OCI-LY1 (cell line): ENCODE results near the gene C11orf58.

ENCODE experiments used
- H2AFZ ChIP-seq: fragments of 200-600 bp; sonication (generic), shearing (Covaris generic); 2 replicates; pipeline ENCODE4 v1.6.0; 2014; ENCODE audit warnings: antibody characterized with exemption, mild to moderate bottlenecking, low read length
- H3F3A ChIP-seq: fragments of 200-600 bp; sonication (generic), shearing (Covaris generic); 2 replicates; pipeline ENCODE4 v1.6.0; 2014; ENCODE audit warnings: mild to moderate bottlenecking, antibody characterized with exemption, low read length, moderate library complexity; ENCODE audit not compliant: insufficient read depth
- H3K27ac ChIP-seq: fragments of 200-600 bp; sonication (generic); 2 replicates; pipeline ENCODE4 v1.5.1; 2014; ENCODE audit warnings: low read length, mixed run types, mild to moderate bottlenecking, low read depth; ENCODE audit not compliant: poor library complexity, severe bottlenecking
- H3K27me3 ChIP-seq: fragments of 200-600 bp; sonication (generic); 2 replicates; pipeline ENCODE4 v1.6.0; 2014; ENCODE audit warnings: antibody characterized with exemption, mild to moderate bottlenecking, low read length, moderate library complexity; ENCODE audit not compliant: insufficient read depth
- H3K36me3 ChIP-seq: fragments of 200-600 bp; sonication (generic); 2 replicates; pipeline ENCODE4 v1.6.1; 2014; ENCODE audit warnings: mild to moderate bottlenecking, antibody characterized with exemption, low read length, moderate library complexity, mixed read lengths; ENCODE audit not compliant: insufficient read depth
- H3K4me1 ChIP-seq: fragments of 200-600 bp; sonication (generic); 2 replicates; pipeline ENCODE4 v1.5.1; 2014; ENCODE audit warnings: mild to moderate bottlenecking, low read length, moderate library complexity; ENCODE audit not compliant: insufficient read depth, severe bottlenecking
- H3K4me2 ChIP-seq: fragments of 200-600 bp; sonication (generic), shearing (Covaris generic); 2 replicates; pipeline ENCODE4 v1.6.1; 2014; ENCODE audit warnings: low read length
- H3K4me3 ChIP-seq: fragments of 200-600 bp; sonication (generic); 2 replicates; pipeline ENCODE4 v1.5.1; 2014; ENCODE audit warnings: low read length, low read depth, mild to moderate bottlenecking, mixed read lengths; ENCODE audit not compliant: poor library complexity, severe bottlenecking
- H3K79me2 ChIP-seq: fragments of 200-600 bp; shearing (Covaris generic); 2 replicates; pipeline ENCODE4 v1.6.1; 2016; ENCODE audit warnings: mixed run types, low read length, mixed read lengths; ENCODE audit not compliant: insufficient read depth
- H3K9ac ChIP-seq: fragments of 200-600 bp; sonication (generic), shearing (Covaris generic); 2 replicates; pipeline ENCODE4 v1.6.1; 2014; ENCODE audit warnings: mild to moderate bottlenecking, low read length, mixed read lengths
- H3K9me2 ChIP-seq: fragments of 200-600 bp; sonication (generic), shearing (Covaris generic); 2 replicates; pipeline ENCODE4 v1.6.1; 2014; ENCODE audit warnings: low read depth, mild to moderate bottlenecking, low read length, mixed read lengths
- H3K9me3 ChIP-seq: fragments of 200-600 bp; shearing (Covaris generic); 2 replicates; pipeline ENCODE4 v1.6.1; 2014; ENCODE audit warnings: low read length, mixed read lengths
- H4K20me1 ChIP-seq: fragments of 200-600 bp; sonication (generic), shearing (Covaris generic); 2 replicates; pipeline ENCODE4 v1.6.0; 2016; ENCODE audit warnings: mild to moderate bottlenecking, low read length; ENCODE audit not compliant: insufficient read depth
- EZH2 ChIP-seq: fragments of 200-600 bp; sonication (generic), shearing (Covaris generic); IDR thresholded peaks from 2 replicates; pipeline ENCODE4 v1.8.0; 2017; ENCODE audit warnings: borderline replicate concordance, mixed run types, mild to moderate bottlenecking, antibody characterized with exemption, low read length, moderate library complexity, mixed read lengths
- TF ChIP-seq, protein P1 (sequence below): fragments of 200-600 bp; sonication (generic), shearing (Covaris generic); IDR thresholded peaks from 2 replicates; pipeline ENCODE4 v1.5.1; 2017; ENCODE audit warnings: mild to moderate bottlenecking, antibody characterized with exemption, low read length, moderate library complexity, mixed read lengths

The C11orf58 gene

DNA sequence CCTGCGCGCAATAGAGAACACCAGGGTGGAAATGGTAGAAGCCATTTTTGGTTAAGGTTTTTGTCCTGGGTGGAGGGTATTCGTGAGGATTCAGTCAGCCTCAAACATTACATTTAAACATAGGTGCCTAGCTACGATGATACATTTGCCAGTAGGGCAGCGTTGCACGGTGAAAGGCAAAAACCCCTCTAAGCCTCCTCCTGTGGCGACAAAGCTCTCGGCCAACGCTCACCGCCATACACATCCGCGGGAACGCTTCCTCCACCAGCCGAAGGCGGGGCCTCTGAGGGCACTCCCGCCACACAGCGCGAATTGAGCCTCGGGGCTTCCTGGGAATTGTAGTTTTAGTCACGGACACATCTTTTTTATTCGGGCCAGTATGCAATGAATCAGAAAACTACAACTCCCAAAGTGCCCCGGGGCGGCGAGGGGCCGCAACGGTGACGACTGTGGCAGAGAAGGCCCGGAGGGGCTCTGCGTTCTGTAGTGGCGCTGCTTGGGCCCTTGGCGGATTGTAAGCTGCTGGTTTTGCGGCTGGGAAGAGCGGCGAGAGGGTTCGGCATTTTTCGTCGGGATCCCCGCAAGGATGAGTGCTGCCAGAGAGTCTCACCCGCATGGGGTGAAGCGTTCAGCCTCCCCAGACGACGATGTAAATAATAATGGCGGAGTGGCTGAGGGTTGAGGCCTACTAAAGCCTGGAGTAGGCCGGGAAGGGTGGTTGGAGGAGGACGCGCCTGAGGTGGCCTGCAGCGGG is at the start of gene C11orf58:
Gene C11orf58, plus strand, starts transcription at position 455 of the 754 bp plus-strand sequence. Its CDS starts 132 bp downstream, at position 587.
- Histone ChIP-seq H3F3A (no peaks in the 10 kb centered on the region), H3K9me2 (no peaks in the 10 kb centered on the region), H3K36me3 (peaks cover 28% of the 10 kb centered on the region), H4K20me1 (no peaks in the 10 kb centered on the region), H2AFZ (peak within 1 kb of the TSS; percentile 19; the same call in 1 of the 2 replicates), H3K9me3 (no peaks in the 10 kb centered on the region), H3K9ac (peak within 1 kb of the TSS; percentile 87), H3K4me3 (peak within 1 kb of the TSS; percentile 77), H3K27me3 (no peaks in the 10 kb centered on the region), H3K4me1 (peaks cover 31% of the 10 kb centered on the region), H3K4me2 (peak within 1 kb of the TSS; percentile 84), H3K27ac (peak within 1 kb of the TSS; percentile 61), H3K79me2 (peaks cover 47% of the 10 kb centered on the region)
- TF ChIP-seq, protein P1, sequence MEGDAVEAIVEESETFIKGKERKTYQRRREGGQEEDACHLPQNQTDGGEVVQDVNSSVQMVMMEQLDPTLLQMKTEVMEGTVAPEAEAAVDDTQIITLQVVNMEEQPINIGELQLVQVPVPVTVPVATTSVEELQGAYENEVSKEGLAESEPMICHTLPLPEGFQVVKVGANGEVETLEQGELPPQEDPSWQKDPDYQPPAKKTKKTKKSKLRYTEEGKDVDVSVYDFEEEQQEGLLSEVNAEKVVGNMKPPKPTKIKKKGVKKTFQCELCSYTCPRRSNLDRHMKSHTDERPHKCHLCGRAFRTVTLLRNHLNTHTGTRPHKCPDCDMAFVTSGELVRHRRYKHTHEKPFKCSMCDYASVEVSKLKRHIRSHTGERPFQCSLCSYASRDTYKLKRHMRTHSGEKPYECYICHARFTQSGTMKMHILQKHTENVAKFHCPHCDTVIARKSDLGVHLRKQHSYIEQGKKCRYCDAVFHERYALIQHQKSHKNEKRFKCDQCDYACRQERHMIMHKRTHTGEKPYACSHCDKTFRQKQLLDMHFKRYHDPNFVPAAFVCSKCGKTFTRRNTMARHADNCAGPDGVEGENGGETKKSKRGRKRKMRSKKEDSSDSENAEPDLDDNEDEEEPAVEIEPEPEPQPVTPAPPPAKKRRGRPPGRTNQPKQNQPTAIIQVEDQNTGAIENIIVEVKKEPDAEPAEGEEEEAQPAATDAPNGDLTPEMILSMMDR: no peak
- no peak for TF ChIP-seq EZH2

DNA sequence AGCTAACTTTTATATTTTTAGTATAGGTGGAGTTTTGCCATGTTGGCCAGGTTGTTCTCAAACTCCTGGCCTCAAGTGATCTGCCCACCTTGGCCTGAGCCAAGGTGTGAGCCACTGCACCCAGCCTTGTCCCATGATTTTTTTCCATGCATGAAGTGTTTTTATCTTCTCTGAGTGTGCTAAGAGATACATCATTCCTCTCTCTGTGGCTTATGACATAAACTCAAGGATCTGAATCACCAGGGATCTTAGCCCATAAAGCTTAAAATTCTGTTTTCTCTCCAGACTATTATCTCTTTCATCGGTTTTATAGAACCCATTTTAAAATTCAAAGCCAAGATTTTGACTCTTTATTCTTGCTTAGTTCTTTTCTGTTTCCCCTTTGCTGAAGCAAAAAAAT is 48.4 kb upstream of the C11orf58 start:
- H3K4me3 ChIP-seq: no peak overlapping the region
- no peaks in the 10 kb centered on the region for H3K9me3 ChIP-seq
- H3K9ac ChIP-seq: no peak overlapping the region
- TF ChIP-seq EZH2: no peak
- TF ChIP-seq, protein P1: no peak
- H3K36me3 ChIP-seq: no peaks in the 10 kb centered on the region
- H3K9me2 ChIP-seq: no peaks in the 10 kb centered on the region
- no peaks in the 10 kb centered on the region for H3K27me3 ChIP-seq
- no peaks in the 10 kb centered on the region for H3K4me1 ChIP-seq
- H3K4me2 ChIP-seq: no peak overlapping the region
- no peak overlapping the region for H2AFZ ChIP-seq
- no peaks in the 10 kb centered on the region for H4K20me1 ChIP-seq
- H3K79me2 ChIP-seq: no peaks in the 10 kb centered on the region
- no peak overlapping the region for H3K27ac ChIP-seq
- H3F3A ChIP-seq: no peaks in the 10 kb centered on the region

DNA sequence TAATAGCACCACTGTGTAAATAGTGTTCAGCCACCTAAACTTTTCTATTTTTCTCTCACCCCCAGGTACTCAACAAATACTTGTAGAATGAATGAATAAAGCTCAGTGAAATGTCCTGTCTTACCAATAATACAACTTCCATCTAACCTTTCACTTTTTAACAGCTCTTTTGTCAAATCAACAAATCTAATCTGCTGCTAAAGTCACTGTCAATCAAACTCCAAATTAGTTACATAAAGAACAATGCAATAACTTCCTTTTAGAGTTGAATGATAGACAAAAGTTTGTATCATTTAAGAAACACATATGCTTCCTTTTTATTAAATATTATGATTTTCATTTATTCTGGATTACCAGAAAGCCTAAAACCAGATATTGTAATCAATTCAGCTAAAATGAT is 34.7 kb upstream of the C11orf58 start:
- Histone ChIP-seq H3K4me1 (no peaks in the 10 kb centered on the region), H4K20me1 (no peaks in the 10 kb centered on the region), H3K79me2 (no peaks in the 10 kb centered on the region), H2AFZ (no peak overlapping the region), H3K9me2 (no peaks in the 10 kb centered on the region), H3K27me3 (no peaks in the 10 kb centered on the region), H3K4me3 (no peak overlapping the region), H3K27ac (no peak overlapping the region), H3F3A (no peaks in the 10 kb centered on the region), H3K9me3 (no peaks in the 10 kb centered on the region), H3K9ac (no peak overlapping the region), H3K36me3 (no peaks in the 10 kb centered on the region), H3K4me2 (no peak overlapping the region)
- TF ChIP-seq, protein P1: no peak
- TF ChIP-seq EZH2: no peak
